Measurements from ENCODE around the gene SGMS2. TPM values are rescaled to one million over a fixed set of nuclear protein-coding genes. Genes with fewer than 3 reads are reported as not detected.

SGMS2 gene
- polyA plus RNA-seq, 3 donors = 20.8 to 32.7 (median 23.0) TPM

- Histone ChIP-seq H3K4me1 (ENCODE audit: control insufficient read depth in 1 of 2, insufficient read depth in 2 of 2, low read length in 2 of 2) (peaks cover 15 to 31% of the 10 kb centered on the region in 2 donors), H3K27ac (ENCODE audit: low read depth in 1 of 2, low read length in 2 of 2) (no peak overlapping the region), H3K36me3 (replicated peaks in 1 of 2; ENCODE audit: control insufficient read depth in 1 of 2, insufficient read depth in 2 of 2, low read length in 2 of 2) (no peaks in the 10 kb centered on the region), H3K9me3 (replicated peaks in 1 of 2; ENCODE audit: control insufficient read depth in 1 of 2, insufficient read depth in 1 of 2, low read length in 2 of 2) (no peaks in the 10 kb centered on the region), H2AFZ (ENCODE audit: insufficient read depth, low read depth, low read length, poor library complexity, severe bottlenecking) (no peak overlapping the region), H3K79me2 (ENCODE audit: insufficient read depth, low read length) (peaks cover 87% of the 10 kb centered on the region), H3K4me3 (replicated peaks in 1 of 3; ENCODE audit: low read depth in 2 of 3, low read length in 3 of 3) (no peak overlapping the region), H3K4me2 (replicated peaks; ENCODE audit: extremely low read depth, low read length, poor library complexity, severe bottlenecking) (no peak overlapping the region), H4K20me1 (ENCODE audit: insufficient read depth, low read length) (peaks cover 31% of the 10 kb centered on the region), H3K27me3 (ENCODE audit: control insufficient read depth in 2 of 2, insufficient read depth in 2 of 2, low read length in 2 of 2) (no peaks in the 10 kb centered on the region), H3K9ac (ENCODE audit: insufficient read depth, low read length, poor library complexity, severe bottlenecking) (no peak overlapping the region)
- no peak for DNase-seq
- Mint-ChIP-seq H3K27ac (peak overlapping the region in 2 of 7 donors; percentile 26 to 72), H3K9me3 (peaks cover 2 to 9% (median 3%) of the 10 kb centered on the region in 7 donors), H3K36me3 (peaks cover 13 to 20% of the 10 kb centered on the region in 2 donors), H3K27me3 (ENCODE audit: low read depth in 3 of 3) (no peaks in the 10 kb centered on the region), H3K4me1 (peaks cover 38% of the 10 kb centered on the region), H3K4me3 (no peak overlapping the region)
- intact Hi-C loops (cut with micrococcal nuclease) = no loop called here
- TF ChIP-seq CTCF (IDR thresholded peaks at IDR 0.05) = no peak
- WGBS (ENCODE audit: insufficient coverage) = 80% methylated on average over 2 of the region's 2 CpGs
These were observed 25.7 kb downstream of the SGMS2 start for GRCh38 chr4:107850438-107850837.

GRCh38 chr4:107853444-107854355 lies 29.0 kb downstream of the SGMS2 start:
- Mint-ChIP-seq H3K27me3 (ENCODE audit: low read depth in 3 of 3) (no peaks in the 10 kb centered on the region), H3K36me3 (peaks cover 23 to 32% of the 10 kb centered on the region in 2 donors), H3K4me3 (peak overlapping the region in 1 of 2 donors; percentile 59), H3K27ac (peak overlapping the region; percentile 63 to 85 (median 78)), H3K9me3 (peaks cover 0 to 5% (median 3%) of the 10 kb centered on the region in 7 donors), H3K4me1 (peaks cover 58% of the 10 kb centered on the region)
- H4K20me1 ChIP-seq (ENCODE audit: insufficient read depth, low read length) = peaks cover 61% of the 10 kb centered on the region
- intact Hi-C loops (cut with micrococcal nuclease) = no loop called here
- no peak overlapping the region for H3K9ac ChIP-seq (ENCODE audit: insufficient read depth, low read length, poor library complexity, severe bottlenecking)
- no peak for TF ChIP-seq CTCF (IDR thresholded peaks at IDR 0.05)
- H3K4me3 ChIP-seq (replicated peaks in 1 of 3; ENCODE audit: low read depth in 2 of 3, low read length in 3 of 3) = peak overlapping the region in 2 of 3 experiments; percentile 16 to 54
- H3K4me1 ChIP-seq (ENCODE audit: control insufficient read depth in 1 of 2, insufficient read depth in 2 of 2, low read length in 2 of 2) = peaks cover 20 to 31% of the 10 kb centered on the region in 2 donors
- DNase-seq = peak in 1 of 3 donors; percentile 35
- H3K4me2 ChIP-seq (replicated peaks; ENCODE audit: extremely low read depth, low read length, poor library complexity, severe bottlenecking) = peak overlapping the region; percentile 26
- WGBS (ENCODE audit: insufficient coverage) = no CpG with 5 or more reads among the region's 9 CpGs
- H3K27ac ChIP-seq (ENCODE audit: low read depth in 1 of 2, low read length in 2 of 2) = peak overlapping the region in 1 of 2 donors; percentile 72
- H2AFZ ChIP-seq (ENCODE audit: insufficient read depth, low read depth, low read length, poor library complexity, severe bottlenecking) = peak overlapping the region; percentile 32
- peaks cover 94% of the 10 kb centered on the region for H3K79me2 ChIP-seq (ENCODE audit: insufficient read depth, low read length)
- no peaks in the 10 kb centered on the region for H3K9me3 ChIP-seq (replicated peaks in 1 of 2; ENCODE audit: control insufficient read depth in 1 of 2, insufficient read depth in 1 of 2, low read length in 2 of 2)
- no peaks in the 10 kb centered on the region for H3K27me3 ChIP-seq (ENCODE audit: control insufficient read depth in 2 of 2, insufficient read depth in 2 of 2, low read length in 2 of 2)
- peaks cover 4 to 5% of the 10 kb centered on the region in 2 donors for H3K36me3 ChIP-seq (replicated peaks in 1 of 2; ENCODE audit: control insufficient read depth in 1 of 2, insufficient read depth in 2 of 2, low read length in 2 of 2)

Measured in CD14-positive monocyte (primary cell).